Activated naive CD4-positive, alpha-beta T cell (primary cell): ENCODE measurements around the gene NOL7.

Experiments
- DNase-seq, 4 experiments: peaks; one replicate each; lab custom pipeline; 2025; lab: John Stamatoyannopoulos, UW

Gene NOL7

DNA sequence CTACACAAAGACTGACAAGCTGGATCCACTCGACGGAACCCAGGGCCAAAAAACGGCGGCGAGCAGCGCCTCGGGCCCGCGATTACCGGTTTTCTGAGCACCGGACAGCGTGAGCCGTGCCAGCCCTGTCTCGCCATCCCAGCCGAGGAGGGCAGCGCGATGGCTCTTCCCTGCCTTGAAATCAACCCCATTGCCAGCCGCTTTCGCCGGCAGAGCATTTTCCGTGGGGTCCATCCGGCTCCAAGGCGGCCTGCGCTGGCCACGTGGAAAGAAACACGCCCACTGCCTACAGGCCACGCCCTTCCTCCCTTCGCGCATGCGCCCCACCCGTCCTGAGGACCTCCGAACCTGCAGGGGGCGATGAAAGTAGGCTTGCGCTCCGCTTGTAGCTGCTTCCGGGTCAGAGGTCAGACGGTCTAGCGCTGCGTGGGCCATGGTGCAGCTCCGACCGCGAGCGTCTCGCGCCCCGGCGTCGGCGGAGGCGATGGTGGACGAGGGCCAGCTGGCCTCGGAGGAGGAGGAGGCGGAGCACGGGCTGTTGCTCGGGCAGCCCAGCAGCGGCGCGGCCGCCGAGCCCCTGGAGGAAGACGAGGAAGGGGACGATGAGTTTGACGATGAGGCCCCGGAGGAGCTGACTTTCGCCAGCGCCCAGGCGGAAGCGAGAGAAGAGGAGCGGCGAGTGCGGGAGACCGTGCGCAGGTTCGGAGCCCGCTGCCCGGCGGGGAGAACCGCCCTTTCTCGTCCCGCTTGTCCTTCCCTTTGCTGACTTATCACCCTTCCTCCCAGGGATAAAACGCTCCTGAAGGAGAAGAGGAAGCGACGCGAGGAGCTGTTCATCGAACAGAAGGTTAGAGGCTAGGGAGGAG is at the start of gene NOL7:
NOL7 (plus strand) TSS at position 410 of the 866 bp plus-strand sequence; CDS start at position 434, 24 bp downstream.
- DNase-seq = peak; percentile 96 to 99 (median 97)

DNA sequence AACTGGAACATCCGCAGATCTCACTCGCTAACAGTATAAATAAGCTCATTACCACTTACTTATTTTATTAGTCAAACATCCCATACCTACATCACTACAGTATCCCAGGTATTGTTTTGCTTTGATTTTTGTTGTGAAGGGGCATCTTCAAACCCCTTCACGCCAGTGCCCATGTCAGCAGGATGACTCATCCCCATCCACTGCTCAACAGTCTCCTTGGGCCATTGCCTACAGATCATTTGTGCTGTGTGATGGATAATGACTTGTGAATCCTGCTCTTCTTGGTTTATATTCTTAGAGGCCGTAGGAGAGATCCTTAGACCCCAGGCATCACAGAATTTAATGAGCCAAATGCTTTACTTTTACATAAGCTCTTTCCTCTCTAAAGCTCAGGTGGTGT is 49.2 kb upstream of the NOL7 start:
- no peak for DNase-seq

DNA sequence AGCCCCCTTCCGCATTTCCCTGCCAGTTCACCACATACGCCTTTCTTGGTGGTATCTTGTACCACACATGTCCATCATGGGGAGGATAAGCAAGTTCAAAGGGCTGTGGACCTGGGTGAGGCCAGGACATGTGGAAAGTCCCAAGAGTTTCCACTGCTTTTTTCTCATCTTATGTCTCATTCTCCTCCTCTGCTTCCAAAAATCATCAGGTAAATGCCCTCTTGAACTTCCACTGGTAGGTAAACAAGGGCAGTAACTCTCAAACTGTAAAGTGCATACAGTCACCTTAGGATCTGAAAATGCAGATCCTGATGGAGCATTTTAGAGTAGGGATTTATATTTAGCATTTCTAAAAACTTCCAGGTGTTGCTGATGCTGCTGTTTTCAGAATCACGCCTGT is 48.6 kb upstream of the NOL7 start:
- no peak for DNase-seq

DNA sequence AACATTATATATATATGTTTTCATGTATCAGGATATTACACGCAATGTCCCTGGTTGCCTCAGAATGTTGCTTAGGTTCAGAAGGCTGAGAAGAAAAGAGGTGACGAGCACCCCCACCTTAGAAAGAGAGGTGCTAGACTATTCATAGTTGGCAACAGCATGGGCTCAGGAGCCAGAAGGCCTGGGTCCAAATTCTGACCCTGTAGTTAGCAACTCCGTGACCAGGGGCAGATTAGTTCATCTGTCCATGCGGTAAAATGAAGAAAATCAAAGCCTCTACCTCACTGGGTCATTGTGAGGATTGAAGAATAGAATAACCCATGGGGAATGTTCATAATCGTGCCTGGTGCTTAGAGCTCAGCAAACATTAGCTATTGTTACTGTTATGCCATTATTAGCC is 46.2 kb upstream of the NOL7 start:
- no peak for DNase-seq

DNA sequence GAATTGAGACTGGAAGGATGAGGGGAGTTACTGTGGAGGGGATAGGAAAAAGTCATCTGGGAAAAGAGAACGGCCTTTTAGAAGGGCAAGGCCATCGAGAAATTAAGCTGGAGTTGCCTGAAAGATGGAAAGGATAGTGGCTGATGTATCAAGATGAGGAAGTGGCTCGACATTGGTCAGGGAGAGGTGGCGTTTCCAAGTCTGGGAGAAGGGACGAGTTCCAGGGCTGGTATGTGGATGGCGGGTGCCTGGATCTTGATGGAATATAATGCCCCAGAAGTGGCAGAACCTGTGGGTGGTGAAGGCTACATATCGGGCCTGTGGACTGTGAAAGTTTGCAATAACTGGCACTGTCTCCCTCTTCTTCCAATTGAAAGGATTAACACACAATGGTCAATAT is 42.9 kb upstream of the NOL7 start:
- no peak for DNase-seq

DNA sequence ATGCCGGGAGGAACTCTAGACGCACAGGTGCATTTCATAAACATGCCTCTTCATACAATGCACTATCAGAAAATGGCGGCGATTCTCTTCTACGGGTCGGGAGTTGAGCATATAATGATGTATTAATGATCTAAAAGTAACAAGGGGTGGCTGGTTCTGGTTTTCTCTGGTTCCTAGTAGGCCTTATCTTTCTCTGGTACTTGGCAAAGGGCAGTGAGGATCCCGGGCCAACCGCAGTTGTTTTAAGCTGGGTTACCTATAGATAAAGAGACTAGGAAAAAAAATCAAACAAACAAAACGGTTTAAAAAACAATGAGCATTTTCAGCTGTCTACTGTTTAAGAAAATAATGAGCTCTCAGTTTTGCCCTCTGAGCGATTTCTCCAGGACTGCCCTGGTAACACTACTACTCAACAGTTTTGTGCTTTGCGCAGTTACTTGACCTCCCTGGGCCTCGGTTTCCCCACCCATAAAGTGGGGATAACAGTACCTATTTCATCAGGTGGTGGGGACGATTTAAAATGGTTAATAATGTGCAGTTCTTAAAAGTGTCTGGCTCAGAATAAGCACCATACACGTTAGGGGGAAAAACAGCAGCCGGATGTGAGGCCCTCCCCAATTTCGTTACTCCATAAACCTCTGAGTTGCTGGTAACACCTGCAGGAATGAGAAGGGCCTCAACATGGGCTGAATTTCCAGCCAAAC is 42.0 kb upstream of the NOL7 start:
- no peak for DNase-seq

DNA sequence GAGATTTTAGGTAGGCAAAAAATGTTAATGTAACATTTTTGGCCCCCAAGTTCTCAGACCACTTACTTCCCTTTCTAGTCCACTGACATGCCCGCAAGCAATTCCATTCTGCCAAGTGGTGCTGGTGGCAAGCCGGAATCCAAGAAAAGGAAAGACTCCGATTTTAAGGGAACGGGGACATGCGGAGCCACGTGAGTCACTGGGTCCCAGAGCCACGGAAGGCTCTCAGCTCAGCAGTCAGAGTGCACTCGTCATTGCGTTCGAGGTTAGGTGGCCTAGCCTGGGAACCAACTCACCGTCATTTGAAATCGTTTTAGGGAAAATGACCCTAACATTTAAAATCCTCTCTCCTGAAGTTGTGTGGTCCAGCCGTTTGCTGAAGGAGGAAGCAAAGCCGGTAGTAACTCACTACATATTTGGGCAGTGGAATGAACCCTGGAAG is 41.4 kb upstream of the NOL7 start:
- DNase-seq = no peak

DNA sequence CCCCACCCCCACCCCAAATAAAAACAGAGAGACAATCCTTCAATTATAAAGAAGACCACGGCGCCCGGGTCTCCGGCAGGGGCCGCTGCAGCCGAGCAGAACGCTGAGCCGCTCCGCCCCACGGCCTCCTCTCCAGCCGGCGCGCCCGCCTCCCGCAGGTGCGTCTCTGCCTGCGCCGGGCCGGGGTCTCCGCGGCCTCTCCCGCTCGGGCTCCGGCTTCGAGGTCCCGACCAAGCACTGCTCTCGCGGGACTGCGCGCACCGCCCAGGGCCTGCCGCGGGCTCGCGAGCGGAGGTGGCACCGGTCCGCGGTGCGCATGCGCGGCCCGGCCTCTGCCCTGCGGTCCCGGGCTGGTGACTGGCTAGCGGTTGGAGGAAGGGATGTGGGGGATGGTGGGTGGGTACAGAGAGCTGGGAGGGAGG is 41.0 kb upstream of the NOL7 start:
- DNase-seq = peak; percentile 77 to 95 (median 81)

DNA sequence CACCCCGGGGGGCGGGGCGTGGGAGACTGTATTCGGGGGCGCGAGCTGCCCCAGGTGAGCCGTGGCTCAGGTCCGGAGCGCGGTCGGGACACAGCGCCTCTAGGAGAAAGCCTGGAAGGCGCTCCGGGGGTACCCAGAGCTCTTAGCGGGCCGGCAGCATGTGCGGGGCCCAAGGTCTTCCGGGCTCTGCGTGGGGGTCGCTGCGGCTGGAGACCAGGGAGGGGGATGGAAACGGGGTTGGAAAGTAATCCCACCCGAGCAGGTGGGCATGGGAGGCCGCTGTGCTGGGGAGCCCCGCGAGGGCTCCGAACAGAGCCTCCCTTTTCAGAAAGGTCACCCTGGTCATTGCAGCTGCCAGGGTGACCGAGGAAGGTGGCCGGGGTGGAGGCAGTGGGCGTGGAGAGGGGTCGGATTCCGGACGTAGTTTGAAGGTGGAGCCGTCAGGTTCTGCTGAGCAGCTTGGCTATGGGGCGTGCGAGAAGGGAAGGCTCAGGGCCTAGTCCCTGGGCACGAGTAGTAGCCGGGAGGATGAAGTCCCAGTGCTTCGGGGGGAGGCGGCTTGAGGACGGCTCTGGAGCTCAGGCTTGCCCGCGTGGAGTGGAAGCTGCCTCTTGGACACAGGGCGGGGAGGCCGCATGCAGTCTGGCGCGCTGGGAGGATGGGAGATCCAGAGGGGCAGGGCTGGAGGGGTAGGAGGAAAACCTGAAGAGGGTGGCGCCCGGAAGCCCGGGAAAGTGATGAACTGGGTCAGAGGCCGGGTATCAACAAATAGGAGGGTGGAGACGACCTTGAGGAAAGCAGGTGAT is 40.4 kb upstream of the NOL7 start, which contains the start of gene SIRT5:
SIRT5 (plus strand) TSS at position 31 of the 806 bp plus-strand sequence. CDS start 9,510 bp downstream, outside the sequence.
- DNase-seq = peak; percentile 49 to 61 (median 56)

DNA sequence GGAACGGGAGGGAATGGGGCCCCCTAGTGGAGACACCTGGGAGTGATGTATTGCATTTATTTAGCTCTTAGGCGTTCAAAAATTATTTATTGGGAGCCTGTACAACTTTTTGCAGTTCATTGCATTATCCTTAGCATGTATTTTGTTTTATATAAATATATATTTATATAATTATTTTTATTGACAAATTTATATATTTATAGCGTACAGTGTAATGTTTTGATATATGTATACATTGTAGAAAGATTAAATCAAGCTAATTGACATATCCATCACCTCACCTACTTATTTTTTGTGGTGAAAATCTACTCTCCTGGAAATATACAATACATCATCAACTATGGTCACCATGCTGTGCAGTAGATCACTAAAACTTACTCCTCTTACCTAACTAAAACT is 39.8 kb upstream of the NOL7 start:
- no peak for DNase-seq

DNA sequence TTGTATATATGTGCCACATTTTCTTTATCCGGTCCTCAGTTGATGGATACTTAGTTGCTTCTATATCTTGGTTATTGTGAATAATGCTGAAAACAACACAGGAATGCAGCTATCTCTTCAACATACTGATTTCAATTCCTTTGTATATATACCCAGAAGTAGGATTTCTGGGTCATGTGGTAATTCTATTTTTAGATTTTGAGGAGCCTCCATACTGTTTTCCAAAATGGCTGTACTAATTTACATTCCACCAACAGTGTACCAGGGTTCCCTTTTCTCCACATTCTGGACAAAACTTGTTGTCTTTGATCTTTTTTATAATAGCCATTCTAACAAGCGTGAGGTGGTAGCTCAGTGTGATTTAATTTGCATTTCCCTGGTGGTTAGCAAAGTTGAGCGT is 39.1 kb upstream of the NOL7 start:
- DNase-seq = no peak

DNA sequence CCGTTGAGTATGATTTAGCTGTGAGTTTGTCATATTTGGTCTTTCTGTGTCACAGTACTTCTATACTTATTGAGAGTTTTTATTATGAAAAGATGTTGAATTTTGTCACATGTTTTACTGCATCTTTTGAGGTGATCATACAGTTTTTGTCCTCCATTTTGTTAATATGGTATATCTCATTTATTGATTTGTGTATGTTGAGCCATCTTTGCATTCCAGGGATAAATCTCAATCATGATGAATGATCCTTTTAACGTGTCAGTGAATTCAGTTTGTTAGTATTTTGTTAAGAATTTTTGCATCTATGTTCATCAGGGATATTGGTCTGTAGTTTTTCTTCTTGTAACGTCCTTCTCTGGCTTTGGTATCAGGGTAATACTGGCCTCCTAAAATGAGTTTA is 37.2 kb upstream of the NOL7 start:
- no peak for DNase-seq

DNA sequence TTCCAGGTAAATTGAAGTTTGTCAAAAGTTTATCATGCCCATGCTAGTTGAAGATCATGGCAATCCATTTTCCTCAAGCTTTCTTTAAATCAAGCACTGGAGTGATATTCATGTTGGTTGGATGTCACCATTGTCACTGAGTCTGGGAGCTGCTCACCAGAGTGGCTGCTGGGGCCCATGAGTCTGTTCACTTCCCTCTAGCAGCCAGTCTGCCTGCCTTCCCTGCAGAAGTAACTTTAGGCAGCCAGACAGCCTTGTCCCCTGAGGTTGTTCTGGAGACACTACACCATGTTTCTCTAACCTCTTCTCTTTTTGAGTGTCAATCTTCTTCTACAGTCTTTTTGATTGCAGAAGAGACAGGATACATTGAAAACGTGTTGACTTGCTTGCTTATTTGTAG is 35.2 kb upstream of the NOL7 start:
- DNase-seq = no peak

DNA sequence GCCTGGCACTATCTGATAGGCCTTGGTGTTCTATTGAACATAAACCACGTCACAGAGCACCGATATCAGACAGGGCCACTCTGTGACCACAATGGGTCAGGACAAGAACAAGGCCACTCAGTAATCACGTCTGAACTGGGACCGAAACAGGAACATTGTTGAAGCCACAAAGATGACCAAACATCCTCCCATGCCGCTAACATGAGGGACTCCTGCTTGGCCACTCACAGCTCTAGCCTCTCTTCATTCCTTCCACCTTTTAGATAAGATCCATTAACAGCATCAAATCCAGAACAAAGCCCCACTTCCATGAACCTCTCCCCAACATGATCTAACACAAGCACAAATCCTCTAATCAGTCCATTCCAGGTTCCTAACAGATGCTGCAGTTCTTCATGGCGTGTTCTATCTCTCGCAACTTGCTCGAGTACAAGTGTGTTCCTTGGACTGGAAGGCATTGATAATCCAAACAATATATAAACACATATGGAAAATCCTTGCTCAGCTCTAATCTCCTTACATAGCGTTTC is 33.4 kb upstream of the NOL7 start:
- no peak for DNase-seq

DNA sequence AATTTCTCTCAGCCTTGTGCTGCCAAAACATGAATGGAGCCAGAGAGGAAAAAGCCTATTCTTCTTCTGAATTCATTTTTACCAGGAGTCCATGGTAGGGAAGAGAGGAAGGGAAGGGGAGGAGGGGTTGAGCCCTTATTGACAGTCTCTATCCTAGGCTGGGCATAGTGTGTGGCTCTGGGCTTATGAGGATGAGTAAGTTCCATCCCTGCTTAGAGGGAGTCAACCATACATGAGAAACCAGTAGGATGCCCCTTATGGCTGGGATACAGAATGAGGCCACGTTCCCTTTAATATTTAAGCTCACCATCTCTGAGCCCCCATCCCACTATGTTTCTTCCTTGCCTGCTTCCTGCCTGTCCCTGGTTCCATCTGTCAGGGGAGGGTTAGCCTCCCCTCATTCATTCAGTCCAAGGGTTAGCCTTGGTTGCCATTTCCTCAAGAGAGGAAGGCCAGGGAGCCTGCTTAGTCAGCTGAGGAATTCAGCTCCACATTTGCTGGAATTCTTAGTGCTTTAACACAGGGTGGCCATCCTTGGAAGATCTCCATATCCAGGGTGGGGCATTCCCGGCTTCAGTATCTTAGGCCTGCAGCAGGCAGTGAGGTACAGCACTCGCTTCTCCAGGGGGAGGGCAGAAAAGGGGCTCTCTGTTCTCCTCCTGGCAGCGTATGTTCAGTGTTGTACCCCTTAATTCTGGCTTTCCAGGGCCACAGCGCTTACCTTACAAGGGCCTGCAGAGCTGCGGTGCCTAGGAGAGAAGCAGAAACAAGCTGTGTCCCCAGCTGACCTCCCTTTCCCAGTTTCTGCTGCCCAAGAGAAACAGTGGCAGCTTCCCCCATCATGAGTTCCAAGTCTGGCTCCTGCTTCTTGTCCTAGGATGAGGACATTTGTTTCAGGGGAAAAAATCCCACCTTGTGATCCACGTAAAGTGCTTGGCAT is 28.3 kb upstream of the NOL7 start:
- DNase-seq = no peak

DNA sequence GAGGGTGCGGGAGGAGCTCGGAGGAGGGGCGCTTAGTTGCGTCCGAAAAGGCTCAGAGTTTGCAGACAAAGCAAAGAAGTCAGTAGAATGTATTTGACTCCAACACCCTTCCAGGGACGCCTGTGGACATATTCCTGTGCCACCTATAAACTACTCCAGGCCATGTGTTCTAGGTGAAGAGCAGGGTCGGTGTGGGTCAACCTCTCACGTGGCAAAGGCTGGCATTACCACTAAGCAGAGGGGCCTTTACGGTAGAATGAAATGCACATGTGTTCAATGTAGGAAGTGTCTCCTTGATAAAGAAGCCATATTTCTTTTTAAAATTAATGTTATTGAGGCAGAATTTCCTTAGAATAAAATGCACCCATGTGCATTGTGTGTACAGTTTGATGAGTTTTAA is 25.3 kb upstream of the NOL7 start:
- no peak for DNase-seq

DNA sequence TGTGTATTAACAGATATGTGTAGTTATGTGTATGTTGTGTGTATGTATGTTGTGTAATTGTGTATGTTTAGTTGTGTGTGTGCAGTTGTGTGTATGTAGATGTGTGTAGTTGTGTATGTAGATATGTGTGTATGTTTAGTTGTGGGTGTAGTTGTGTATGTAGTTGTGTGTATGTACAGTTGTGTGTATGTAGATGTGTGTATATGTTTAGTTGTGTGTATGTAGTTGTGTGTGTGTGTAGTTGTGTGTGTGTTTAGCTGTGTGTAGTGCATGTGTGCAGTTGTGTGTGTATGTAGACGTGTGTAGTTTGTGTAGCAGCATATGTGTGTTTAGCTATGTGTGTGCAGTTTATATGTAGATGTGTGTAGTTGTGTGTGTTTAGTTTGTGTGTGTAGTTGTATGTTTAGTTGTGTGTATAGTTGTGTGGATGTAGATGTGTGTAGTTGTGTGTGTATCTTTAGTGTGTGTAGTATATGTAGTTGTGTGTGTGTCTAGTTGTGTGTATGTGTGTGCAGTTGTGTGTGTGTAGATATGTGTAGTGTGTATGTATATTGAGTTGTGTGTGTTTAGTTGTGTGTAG is 24.5 kb upstream of the NOL7 start:
- DNase-seq = no peak

DNA sequence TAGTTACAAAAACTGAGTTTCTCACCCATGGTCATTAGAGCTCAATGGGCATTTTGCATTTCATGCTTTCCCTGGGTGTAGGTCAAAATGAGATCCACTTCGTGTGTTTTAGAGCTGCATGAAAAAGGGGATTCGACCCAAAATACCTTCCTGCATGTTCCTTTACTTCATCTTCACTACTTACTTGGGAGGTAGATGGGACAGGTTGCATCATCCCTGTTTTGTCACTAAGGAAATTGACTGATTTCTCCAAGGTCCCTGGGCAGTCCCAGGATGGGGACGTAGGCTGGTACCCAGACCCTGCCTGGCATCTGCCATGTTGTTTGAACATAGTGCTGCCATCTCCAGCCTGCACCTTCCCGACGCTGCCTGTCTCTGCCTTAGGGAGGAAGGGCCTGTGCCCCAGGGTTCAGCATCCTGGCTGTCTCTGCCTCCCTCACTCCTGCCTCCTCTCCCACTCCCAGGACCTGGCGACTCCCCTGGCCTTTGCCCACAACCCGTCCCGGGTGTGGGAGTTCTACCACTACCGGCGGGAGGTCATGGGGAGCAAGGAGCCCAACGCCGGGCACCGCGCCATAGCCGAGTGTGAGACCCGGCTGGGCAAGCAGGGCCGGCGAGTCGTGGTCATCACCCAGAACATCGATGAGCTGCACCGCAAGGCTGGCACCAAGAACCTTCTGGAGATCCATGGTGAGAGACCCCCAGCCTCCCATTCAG is 23.8 kb upstream of the NOL7 start:
- DNase-seq = no peak

DNA sequence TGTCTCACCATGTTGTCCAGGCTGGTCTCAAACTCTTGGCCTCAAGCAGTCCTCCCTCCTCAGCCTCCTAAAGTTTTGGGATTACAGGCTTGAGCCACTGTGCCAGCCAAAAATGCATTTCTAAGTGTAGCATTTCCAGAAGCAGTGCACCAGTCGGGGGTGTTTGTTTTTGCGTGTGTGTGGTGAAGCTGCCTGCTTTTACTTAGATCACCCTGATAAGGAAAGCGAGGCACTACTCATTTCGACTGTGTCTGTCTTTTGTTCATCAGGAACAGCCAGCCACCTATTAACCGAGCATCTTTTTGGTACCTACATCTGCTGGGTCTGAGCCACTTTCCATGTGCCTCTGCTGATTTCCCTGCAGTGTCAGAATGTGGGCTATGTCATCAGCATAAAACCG is 22.0 kb upstream of the NOL7 start:
- no peak for DNase-seq

DNA sequence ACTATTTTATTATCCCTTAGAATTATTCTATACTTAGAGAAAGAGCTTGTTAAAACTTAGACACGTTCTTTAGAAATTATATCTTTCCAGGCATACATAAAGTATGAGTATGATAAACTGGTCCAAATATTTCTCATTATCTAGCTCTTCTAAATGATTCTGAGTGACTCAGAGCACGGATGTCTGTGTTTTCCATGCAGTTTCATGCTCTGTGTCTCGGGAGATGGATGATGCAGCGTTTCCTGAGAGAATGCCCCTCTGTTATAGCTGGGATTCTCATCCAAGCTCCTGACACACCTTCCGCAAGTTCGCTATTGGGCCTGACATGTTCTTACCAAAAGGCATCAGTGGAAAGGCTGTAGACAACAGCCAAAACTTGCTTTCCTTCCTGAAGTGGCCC is 21.4 kb upstream of the NOL7 start:
- DNase-seq = no peak
